ENCODE results near the gene RALGAPA2. TPM values are rescaled to one million over a fixed set of nuclear protein-coding genes. Genes with fewer than 3 reads are reported as not detected.

RALGAPA2 gene
- total RNA-seq, 2 experiments from 2014 or later, result 15.9 to 16.6 TPM

GRCh38 chr20:20578838-20579237 is 133.6 kb downstream of the RALGAPA2 start:
- ChIA-PET CTCF (interaction anchor here (1.3 to 1.4 kb wide), 2 partner anchors 16 to 18 kb away, joined by 3 to 5 read pairs; no protein-coding TSS in a partner anchor), POLR2A (no interaction called here)
- H3K36me3 Mint-ChIP-seq, result peaks cover 33% of the 10 kb centered on the region
- no peaks in the 10 kb centered on the region for H3K27me3 Mint-ChIP-seq
- H3K27ac Mint-ChIP-seq, result no peak overlapping the region
- no peaks in the 10 kb centered on the region for H3K9me3 Mint-ChIP-seq
- intact Hi-C loops (cut with micrococcal nuclease), result no loop called here
- H3K4me3 Mint-ChIP-seq, result no peak overlapping the region
- H3K4me1 Mint-ChIP-seq (ENCODE audit: low read depth), result peaks cover 2% of the 10 kb centered on the region
- no peak for DNase-seq

- no peaks in the 10 kb centered on the region for H3K27me3 Mint-ChIP-seq
- H3K4me3 Mint-ChIP-seq, result no peak overlapping the region
- no peak for DNase-seq
- no peaks in the 10 kb centered on the region for H3K4me1 Mint-ChIP-seq (ENCODE audit: low read depth)
- CTCF ChIA-PET, result interaction anchor here (1.2 kb wide), 1 partner anchor 20 kb away, joined by 3 read pairs; no protein-coding TSS in a partner anchor
- POLR2A ChIA-PET, result no interaction called here
- peaks cover 17% of the 10 kb centered on the region for H3K36me3 Mint-ChIP-seq
- intact Hi-C loops (cut with micrococcal nuclease), result no loop called here
- no peaks in the 10 kb centered on the region for H3K9me3 Mint-ChIP-seq
- no peak overlapping the region for H3K27ac Mint-ChIP-seq
These were observed 138.6 kb downstream of the RALGAPA2 start for GRCh38 chr20:20573797-20574196.

GRCh38 chr20:20571068-20571780 is 141.2 kb downstream of the RALGAPA2 start:
- H3K27me3 Mint-ChIP-seq, result no peaks in the 10 kb centered on the region
- intact Hi-C loops (cut with micrococcal nuclease), result no loop called here
- ChIA-PET POLR2A (no interaction called here), CTCF (no interaction called here)
- H3K36me3 Mint-ChIP-seq, result peaks cover 14% of the 10 kb centered on the region
- H3K27ac Mint-ChIP-seq, result no peak overlapping the region
- no peaks in the 10 kb centered on the region for H3K9me3 Mint-ChIP-seq
- no peak overlapping the region for H3K4me3 Mint-ChIP-seq
- H3K4me1 Mint-ChIP-seq (ENCODE audit: low read depth), result peaks cover 2% of the 10 kb centered on the region
- no peak for DNase-seq

- CTCF ChIA-PET, result interaction anchor here (0.8 to 2.8 kb wide), 4 partner anchors 116 to 485 kb away, joined by 3 to 11 read pairs (median 4); no protein-coding TSS in a partner anchor
These were observed 143.7 kb downstream of the RALGAPA2 start for GRCh38 chr20:20568604-20569205.

GRCh38 chr20:20567712-20568111 is 144.7 kb downstream of the RALGAPA2 start:
- Mint-ChIP-seq H3K27me3 (no peaks in the 10 kb centered on the region), H3K27ac (no peak overlapping the region), H3K4me1 (ENCODE audit: low read depth) (peaks cover 2% of the 10 kb centered on the region), H3K4me3 (no peak overlapping the region), H3K36me3 (peaks cover 5% of the 10 kb centered on the region), H3K9me3 (no peaks in the 10 kb centered on the region)
- no peak for DNase-seq
- intact Hi-C loops (cut with micrococcal nuclease), result loop anchor here (1.0 to 10.0 kb wide), 8 partner anchors 103 to 485 kb away; no protein-coding TSS in a partner anchor
- ChIA-PET POLR2A (no interaction called here), CTCF (interaction anchor here (0.5 to 2.8 kb wide), 7 partner anchors 12 to 516 kb away, joined by 3 to 11 read pairs (median 5); partner anchors contain the start of genes CFAP61 and CRNKL1)

More at GRCh38 chr20:20568604-20569205, 143.7 kb downstream of the RALGAPA2 start:
- peak; percentile 52 for DNase-seq
- Mint-ChIP-seq H3K36me3 (peaks cover 8% of the 10 kb centered on the region), H3K4me3 (no peak overlapping the region), H3K27me3 (no peaks in the 10 kb centered on the region), H3K9me3 (no peaks in the 10 kb centered on the region), H3K27ac (no peak overlapping the region), H3K4me1 (ENCODE audit: low read depth) (peaks cover 2% of the 10 kb centered on the region)
- POLR2A ChIA-PET, result interaction anchor here (0.5 kb wide), 1 partner anchor 330 kb away, joined by 4 read pairs; no protein-coding TSS in a partner anchor
- intact Hi-C loops (cut with micrococcal nuclease), result loop anchor here (1.0 to 10.0 kb wide), 8 partner anchors 104 to 486 kb away; no protein-coding TSS in a partner anchor

GRCh38 chr20:20566516-20566915 is 145.9 kb downstream of the RALGAPA2 start:
- CTCF ChIA-PET, result interaction anchor here (1.0 to 2.6 kb wide), 10 partner anchors 14 to 514 kb away, joined by 3 to 9 read pairs (median 6); partner anchors contain the start of genes CFAP61 and CRNKL1
- Mint-ChIP-seq H3K4me1 (ENCODE audit: low read depth) (peaks cover 7% of the 10 kb centered on the region), H3K36me3 (peaks cover 6% of the 10 kb centered on the region), H3K9me3 (no peaks in the 10 kb centered on the region), H3K27ac (no peak overlapping the region), H3K4me3 (no peak overlapping the region), H3K27me3 (no peaks in the 10 kb centered on the region)
- POLR2A ChIA-PET, result no interaction called here
- intact Hi-C loops (cut with micrococcal nuclease), result loop anchor here (5.0 to 10.0 kb wide), 4 partner anchors 114 to 382 kb away; no protein-coding TSS in a partner anchor
- DNase-seq, result no peak

- POLR2A ChIA-PET, result interaction anchor here (1.3 kb wide), 1 partner anchor 513 kb away, joined by 3 read pairs; the partner anchor contains the start of gene CRNKL1
- no peak for DNase-seq
- Mint-ChIP-seq H3K36me3 (peaks cover 11% of the 10 kb centered on the region), H3K4me1 (ENCODE audit: low read depth) (peaks cover 7% of the 10 kb centered on the region), H3K27ac (no peak overlapping the region), H3K4me3 (no peak overlapping the region), H3K9me3 (no peaks in the 10 kb centered on the region), H3K27me3 (no peaks in the 10 kb centered on the region)
- CTCF ChIA-PET, result interaction anchor here (1.7 kb wide), 1 partner anchor 30 kb away, joined by 4 read pairs; no protein-coding TSS in a partner anchor
- intact Hi-C loops (cut with micrococcal nuclease), result loop anchor here (10.0 kb wide), 2 partner anchors 349 to 379 kb away; no protein-coding TSS in a partner anchor
These were observed 148.2 kb downstream of the RALGAPA2 start for GRCh38 chr20:20564279-20564678.

GRCh38 chr20:20562507-20562906 is 149.9 kb downstream of the RALGAPA2 start:
- Mint-ChIP-seq H3K4me3 (no peak overlapping the region), H3K27ac (no peak overlapping the region), H3K4me1 (ENCODE audit: low read depth) (peaks cover 7% of the 10 kb centered on the region), H3K27me3 (no peaks in the 10 kb centered on the region), H3K36me3 (peaks cover 20% of the 10 kb centered on the region), H3K9me3 (no peaks in the 10 kb centered on the region)
- ChIA-PET CTCF (interaction anchor here (1.7 kb wide), 1 partner anchor 32 kb away, joined by 4 read pairs; no protein-coding TSS in a partner anchor), POLR2A (no interaction called here)
- intact Hi-C loops (cut with micrococcal nuclease), result loop anchor here (10.0 kb wide), 2 partner anchors 348 to 378 kb away; no protein-coding TSS in a partner anchor
- no peak for DNase-seq

GRCh38 chr20:20561841-20562240 is 150.6 kb downstream of the RALGAPA2 start:
- Mint-ChIP-seq H3K27me3 (no peaks in the 10 kb centered on the region), H3K4me3 (no peak overlapping the region), H3K4me1 (ENCODE audit: low read depth) (peaks cover 5% of the 10 kb centered on the region), H3K27ac (no peak overlapping the region), H3K9me3 (no peaks in the 10 kb centered on the region), H3K36me3 (peaks cover 21% of the 10 kb centered on the region)
- DNase-seq, result no peak
- ChIA-PET CTCF (interaction anchor here (0.6 to 1.4 kb wide), 3 partner anchors 11 to 432 kb away, joined by 3 read pairs; no protein-coding TSS in a partner anchor), POLR2A (interaction anchor here (0.6 kb wide), 1 partner anchor 103 kb away, joined by 4 read pairs; no protein-coding TSS in a partner anchor)
- intact Hi-C loops (cut with micrococcal nuclease), result loop anchor here (10.0 kb wide), 2 partner anchors 347 to 377 kb away; no protein-coding TSS in a partner anchor

GRCh38 chr20:20561172-20561571 is 151.3 kb downstream of the RALGAPA2 start:
- no peak for DNase-seq
- Mint-ChIP-seq H3K36me3 (peaks cover 27% of the 10 kb centered on the region), H3K4me3 (no peak overlapping the region), H3K27me3 (no peaks in the 10 kb centered on the region), H3K27ac (no peak overlapping the region), H3K9me3 (no peaks in the 10 kb centered on the region), H3K4me1 (ENCODE audit: low read depth) (peaks cover 5% of the 10 kb centered on the region)
- ChIA-PET CTCF (interaction anchor here (1.1 to 1.4 kb wide), 3 partner anchors 10 to 64 kb away, joined by 3 read pairs; no protein-coding TSS in a partner anchor), POLR2A (no interaction called here)
- intact Hi-C loops (cut with micrococcal nuclease), result loop anchor here (10.0 kb wide), 2 partner anchors 346 to 376 kb away; no protein-coding TSS in a partner anchor

GRCh38 chr20:20557406-20557805 is 155.0 kb downstream of the RALGAPA2 start:
- intact Hi-C loops (cut with micrococcal nuclease), result no loop called here
- H3K9me3 Mint-ChIP-seq, result no peaks in the 10 kb centered on the region
- ChIA-PET POLR2A (no interaction called here), CTCF (no interaction called here)
- H3K27me3 Mint-ChIP-seq, result no peaks in the 10 kb centered on the region
- no peak overlapping the region for H3K27ac Mint-ChIP-seq
- no peak for DNase-seq
- peaks cover 5% of the 10 kb centered on the region for H3K4me1 Mint-ChIP-seq (ENCODE audit: low read depth)
- peaks cover 33% of the 10 kb centered on the region for H3K36me3 Mint-ChIP-seq
- H3K4me3 Mint-ChIP-seq, result no peak overlapping the region

GRCh38 chr20:20555838-20556237 is 156.6 kb downstream of the RALGAPA2 start:
- POLR2A ChIA-PET, result no interaction called here
- Mint-ChIP-seq H3K4me1 (ENCODE audit: low read depth) (peaks cover 3% of the 10 kb centered on the region), H3K27me3 (no peaks in the 10 kb centered on the region), H3K36me3 (peaks cover 28% of the 10 kb centered on the region), H3K4me3 (no peak overlapping the region), H3K9me3 (no peaks in the 10 kb centered on the region), H3K27ac (no peak overlapping the region)
- intact Hi-C loops (cut with micrococcal nuclease), result no loop called here
- DNase-seq, result no peak
- CTCF ChIA-PET, result no interaction called here
